ENCODE data around the gene DERL3. TPM values are rescaled to one million over a fixed set of nuclear protein-coding genes. Genes with fewer than 3 reads are reported as not detected.

Gene DERL3
- total RNA-seq, 1 experiment from 2014 or later: 12.5 TPM

DNA sequence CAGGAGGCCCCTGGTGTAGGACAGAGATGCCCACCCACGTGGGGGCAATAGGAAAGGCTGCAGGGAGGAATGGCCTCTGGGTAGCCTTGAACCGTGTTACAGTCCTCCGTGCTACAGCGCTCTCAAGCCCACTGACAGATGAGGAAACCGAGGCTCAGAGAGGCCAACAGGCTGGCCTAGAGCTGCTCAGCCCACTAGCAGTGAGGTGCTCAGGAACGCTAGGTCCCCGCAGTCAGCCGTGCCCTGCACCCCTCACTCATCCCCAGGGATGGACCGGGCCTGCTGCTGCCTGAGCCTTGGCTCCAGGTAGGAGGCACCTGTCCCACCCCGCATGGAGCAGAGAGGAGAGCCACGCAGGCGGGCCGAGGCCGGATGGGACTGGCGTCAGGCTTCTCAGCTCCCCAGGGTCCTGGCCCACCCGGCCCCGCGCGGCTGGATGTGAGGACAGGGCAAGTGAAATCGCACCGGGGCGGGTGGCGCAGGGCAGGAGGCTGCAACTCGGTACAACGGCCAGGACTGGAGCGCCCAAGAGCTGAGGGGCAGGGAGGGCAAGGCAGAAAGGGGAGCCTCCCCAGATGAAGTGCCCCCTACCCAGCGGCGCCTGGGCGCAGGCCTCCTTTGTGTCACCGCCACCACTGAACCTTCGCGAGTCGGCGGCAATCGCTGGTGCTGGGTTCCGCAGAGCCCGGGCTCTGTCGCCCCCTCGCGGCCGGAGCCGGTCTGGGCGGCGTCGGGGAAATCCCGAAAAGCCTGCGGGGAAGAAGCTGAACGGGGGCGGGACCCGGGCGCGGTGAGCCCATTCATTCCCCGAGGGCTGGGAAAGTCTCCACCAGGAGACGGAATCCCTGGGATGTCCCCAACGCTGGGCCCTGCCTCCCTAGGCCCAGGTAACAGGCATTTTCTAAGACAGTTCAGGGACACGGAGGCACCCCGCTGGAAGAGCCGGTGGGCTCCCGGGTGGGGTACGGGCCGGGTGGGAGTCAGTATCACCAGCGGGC lies 10.5 kb upstream of the DERL3 start (continued):
- TF ChIP-seq, protein P1, sequence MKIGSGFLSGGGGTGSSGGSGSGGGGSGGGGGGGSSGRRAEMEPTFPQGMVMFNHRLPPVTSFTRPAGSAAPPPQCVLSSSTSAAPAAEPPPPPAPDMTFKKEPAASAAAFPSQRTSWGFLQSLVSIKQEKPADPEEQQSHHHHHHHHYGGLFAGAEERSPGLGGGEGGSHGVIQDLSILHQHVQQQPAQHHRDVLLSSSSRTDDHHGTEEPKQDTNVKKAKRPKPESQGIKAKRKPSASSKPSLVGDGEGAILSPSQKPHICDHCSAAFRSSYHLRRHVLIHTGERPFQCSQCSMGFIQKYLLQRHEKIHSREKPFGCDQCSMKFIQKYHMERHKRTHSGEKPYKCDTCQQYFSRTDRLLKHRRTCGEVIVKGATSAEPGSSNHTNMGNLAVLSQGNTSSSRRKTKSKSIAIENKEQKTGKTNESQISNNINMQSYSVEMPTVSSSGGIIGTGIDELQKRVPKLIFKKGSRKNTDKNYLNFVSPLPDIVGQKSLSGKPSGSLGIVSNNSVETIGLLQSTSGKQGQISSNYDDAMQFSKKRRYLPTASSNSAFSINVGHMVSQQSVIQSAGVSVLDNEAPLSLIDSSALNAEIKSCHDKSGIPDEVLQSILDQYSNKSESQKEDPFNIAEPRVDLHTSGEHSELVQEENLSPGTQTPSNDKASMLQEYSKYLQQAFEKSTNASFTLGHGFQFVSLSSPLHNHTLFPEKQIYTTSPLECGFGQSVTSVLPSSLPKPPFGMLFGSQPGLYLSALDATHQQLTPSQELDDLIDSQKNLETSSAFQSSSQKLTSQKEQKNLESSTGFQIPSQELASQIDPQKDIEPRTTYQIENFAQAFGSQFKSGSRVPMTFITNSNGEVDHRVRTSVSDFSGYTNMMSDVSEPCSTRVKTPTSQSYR (CRISPR knock-in tag; IDR thresholded peaks at IDR 0.05): no peak
- TF ChIP-seq, protein P2, sequence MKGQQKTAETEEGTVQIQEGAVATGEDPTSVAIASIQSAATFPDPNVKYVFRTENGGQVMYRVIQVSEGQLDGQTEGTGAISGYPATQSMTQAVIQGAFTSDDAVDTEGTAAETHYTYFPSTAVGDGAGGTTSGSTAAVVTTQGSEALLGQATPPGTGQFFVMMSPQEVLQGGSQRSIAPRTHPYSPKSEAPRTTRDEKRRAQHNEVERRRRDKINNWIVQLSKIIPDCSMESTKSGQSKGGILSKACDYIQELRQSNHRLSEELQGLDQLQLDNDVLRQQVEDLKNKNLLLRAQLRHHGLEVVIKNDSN (CRISPR knock-in tag; IDR thresholded peaks at IDR 0.05): peak; percentile 11; the same call in 1 of the 2 replicates
- 0 out of 2 replicates have a peak, but pooled peaks have one; percentile 24 for TF ChIP-seq ZNF219 (CRISPR knock-in tag; IDR thresholded peaks at IDR 0.05; ENCODE audit: borderline replicate concordance)
- peak; percentile 71 for TF ChIP-seq SP1 (CRISPR knock-in tag; conservative IDR thresholded peaks at IDR 0.05)
- TF ChIP-seq ETV6 (CRISPR knock-in tag; IDR thresholded peaks at IDR 0.05): 0 out of 2 replicates have a peak, but pooled peaks have one; percentile 26
- TF ChIP-seq FOXJ3 (CRISPR knock-in tag; IDR thresholded peaks at IDR 0.05; ENCODE audit: borderline replicate concordance): no peak
- no peak for TF ChIP-seq ZBTB21 (CRISPR knock-in tag; IDR thresholded peaks at IDR 0.05; ENCODE audit: borderline replicate concordance)

DNA sequence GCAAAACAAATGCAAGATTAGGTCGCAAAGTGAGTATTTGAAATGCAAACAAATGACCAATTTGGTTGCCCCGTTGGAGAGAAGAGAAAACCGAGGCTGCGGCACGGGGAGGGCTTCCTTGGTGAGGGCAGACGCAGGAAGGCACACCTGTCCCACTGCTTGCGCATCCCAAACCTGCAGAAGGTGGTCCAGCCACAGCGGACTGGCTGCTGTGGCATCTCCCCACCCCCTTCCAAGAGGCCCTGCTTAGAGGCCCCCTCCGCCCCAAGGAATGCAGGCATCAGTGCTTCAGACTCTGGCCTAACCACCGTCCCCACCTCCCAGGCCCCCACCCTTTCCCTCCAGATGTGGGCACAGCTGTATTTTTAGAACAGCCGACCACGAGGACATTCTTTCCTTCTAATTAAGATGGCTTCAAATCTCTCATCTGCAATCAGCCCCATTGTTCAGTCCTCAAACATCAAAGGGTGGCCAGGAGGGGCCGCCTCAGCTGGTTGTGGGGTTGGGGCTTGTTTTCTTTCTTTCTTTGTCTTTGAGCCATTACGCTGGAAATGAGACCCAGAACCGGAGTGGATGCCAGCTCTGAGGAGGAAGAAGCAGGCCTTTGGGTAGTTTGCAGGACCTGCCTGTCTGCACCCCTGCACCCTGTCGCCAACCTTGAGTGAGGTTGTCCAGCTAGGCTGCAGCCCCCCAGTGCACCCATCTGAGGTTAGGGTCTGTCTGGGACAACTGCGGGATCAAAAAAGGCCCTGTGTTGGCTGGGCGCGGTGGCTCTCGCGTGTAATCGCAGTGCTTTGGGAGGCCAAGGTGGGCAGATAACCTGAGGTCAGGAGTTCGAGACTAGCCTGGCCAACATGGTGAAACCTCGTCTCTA lies 9.4 kb upstream of the DERL3 start:
- POLR2A ChIA-PET: interaction anchor here (0.6 to 2.9 kb wide), 3 partner anchors 10 to 77 kb away, joined by 7 to 14 read pairs (median 8); partner anchors contain the start of gene SLC2A11
- DNase-seq (ENCODE audit: low spot score): peak; percentile 52
- TF ChIP-seq SMAD4 (CRISPR knock-in tag; IDR thresholded peaks at IDR 0.05) (no peak), GTF2I (CRISPR knock-in tag; conservative IDR thresholded peaks at IDR 0.05) (no peak), FOXP1 (CRISPR knock-in tag; IDR thresholded peaks at IDR 0.05; ENCODE audit: borderline replicate concordance) (no peak)
- TF ChIP-seq, protein P3, sequence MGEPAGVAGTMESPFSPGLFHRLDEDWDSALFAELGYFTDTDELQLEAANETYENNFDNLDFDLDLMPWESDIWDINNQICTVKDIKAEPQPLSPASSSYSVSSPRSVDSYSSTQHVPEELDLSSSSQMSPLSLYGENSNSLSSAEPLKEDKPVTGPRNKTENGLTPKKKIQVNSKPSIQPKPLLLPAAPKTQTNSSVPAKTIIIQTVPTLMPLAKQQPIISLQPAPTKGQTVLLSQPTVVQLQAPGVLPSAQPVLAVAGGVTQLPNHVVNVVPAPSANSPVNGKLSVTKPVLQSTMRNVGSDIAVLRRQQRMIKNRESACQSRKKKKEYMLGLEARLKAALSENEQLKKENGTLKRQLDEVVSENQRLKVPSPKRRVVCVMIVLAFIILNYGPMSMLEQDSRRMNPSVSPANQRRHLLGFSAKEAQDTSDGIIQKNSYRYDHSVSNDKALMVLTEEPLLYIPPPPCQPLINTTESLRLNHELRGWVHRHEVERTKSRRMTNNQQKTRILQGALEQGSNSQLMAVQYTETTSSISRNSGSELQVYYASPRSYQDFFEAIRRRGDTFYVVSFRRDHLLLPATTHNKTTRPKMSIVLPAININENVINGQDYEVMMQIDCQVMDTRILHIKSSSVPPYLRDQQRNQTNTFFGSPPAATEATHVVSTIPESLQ (CRISPR knock-in tag; IDR thresholded peaks at IDR 0.05): no peak
- TF ChIP-seq, protein P4, sequence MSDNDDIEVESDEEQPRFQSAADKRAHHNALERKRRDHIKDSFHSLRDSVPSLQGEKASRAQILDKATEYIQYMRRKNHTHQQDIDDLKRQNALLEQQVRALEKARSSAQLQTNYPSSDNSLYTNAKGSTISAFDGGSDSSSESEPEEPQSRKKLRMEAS (CRISPR knock-in tag; IDR thresholded peaks at IDR 0.05): 0 out of 2 replicates have a peak, but pooled peaks have one; percentile 0
- H3K4me1 Mint-ChIP-seq: peaks cover 37% of the 10 kb centered on the region
- H3K4me3 Mint-ChIP-seq: no peak overlapping the region
- H3K27me3 Mint-ChIP-seq (ENCODE audit: low read depth): peaks cover 7% of the 10 kb centered on the region
- H3K9me3 Mint-ChIP-seq: no peaks in the 10 kb centered on the region
- CTCF ChIA-PET: interaction anchor here (0.7 to 2.8 kb wide), 12 partner anchors 10 to 306 kb away, joined by 3 to 77 read pairs (median 5); partner anchors contain the start of genes CHCHD10, MIF and SLC2A11
- no peak overlapping the region for H3K27ac Mint-ChIP-seq
- H3K36me3 Mint-ChIP-seq: no peaks in the 10 kb centered on the region
- peak; percentile 29 for ATAC-seq

DNA sequence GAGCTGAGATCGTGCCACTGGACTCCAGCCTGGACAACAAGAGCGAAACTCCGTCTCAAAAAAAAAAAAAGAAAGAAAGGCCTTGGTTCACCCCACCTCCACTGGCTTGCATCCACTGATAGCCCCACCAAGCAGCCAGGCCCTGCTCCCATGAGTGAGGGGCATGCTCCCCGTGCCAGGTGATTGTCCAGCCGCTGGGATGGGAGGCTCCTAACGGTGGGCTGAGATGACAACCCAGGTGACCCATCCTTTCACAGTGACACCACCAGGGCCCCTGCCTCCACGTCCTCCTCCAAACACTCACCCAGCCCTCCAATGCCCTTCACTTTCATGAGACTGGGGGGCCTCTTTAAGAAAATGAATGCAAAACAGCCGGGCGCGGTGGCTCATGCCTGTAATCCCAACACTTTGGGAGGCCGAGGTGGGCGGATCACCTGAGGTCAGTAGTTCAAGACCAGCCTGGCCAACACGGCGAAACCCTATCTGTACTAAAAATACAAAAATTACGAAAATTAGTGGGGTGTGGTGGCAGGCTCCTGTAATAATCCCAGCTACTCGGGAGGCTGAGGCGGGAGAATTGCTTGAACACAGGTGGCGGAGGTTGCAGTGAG lies 8.6 kb upstream of the DERL3 start:
- Mint-ChIP-seq H3K4me3 (no peak overlapping the region), H3K27me3 (ENCODE audit: low read depth) (peaks cover 7% of the 10 kb centered on the region)
- TF ChIP-seq ZNF416 (CRISPR knock-in tag; IDR thresholded peaks at IDR 0.05) (no peak), TEAD4 (CRISPR knock-in tag; IDR thresholded peaks at IDR 0.05) (no peak), RELA (CRISPR knock-in tag; IDR thresholded peaks at IDR 0.05; ENCODE audit: borderline replicate concordance) (no peak), FOXJ3 (CRISPR knock-in tag; IDR thresholded peaks at IDR 0.05; ENCODE audit: borderline replicate concordance) (no peak)
- TF ChIP-seq, protein P5, sequence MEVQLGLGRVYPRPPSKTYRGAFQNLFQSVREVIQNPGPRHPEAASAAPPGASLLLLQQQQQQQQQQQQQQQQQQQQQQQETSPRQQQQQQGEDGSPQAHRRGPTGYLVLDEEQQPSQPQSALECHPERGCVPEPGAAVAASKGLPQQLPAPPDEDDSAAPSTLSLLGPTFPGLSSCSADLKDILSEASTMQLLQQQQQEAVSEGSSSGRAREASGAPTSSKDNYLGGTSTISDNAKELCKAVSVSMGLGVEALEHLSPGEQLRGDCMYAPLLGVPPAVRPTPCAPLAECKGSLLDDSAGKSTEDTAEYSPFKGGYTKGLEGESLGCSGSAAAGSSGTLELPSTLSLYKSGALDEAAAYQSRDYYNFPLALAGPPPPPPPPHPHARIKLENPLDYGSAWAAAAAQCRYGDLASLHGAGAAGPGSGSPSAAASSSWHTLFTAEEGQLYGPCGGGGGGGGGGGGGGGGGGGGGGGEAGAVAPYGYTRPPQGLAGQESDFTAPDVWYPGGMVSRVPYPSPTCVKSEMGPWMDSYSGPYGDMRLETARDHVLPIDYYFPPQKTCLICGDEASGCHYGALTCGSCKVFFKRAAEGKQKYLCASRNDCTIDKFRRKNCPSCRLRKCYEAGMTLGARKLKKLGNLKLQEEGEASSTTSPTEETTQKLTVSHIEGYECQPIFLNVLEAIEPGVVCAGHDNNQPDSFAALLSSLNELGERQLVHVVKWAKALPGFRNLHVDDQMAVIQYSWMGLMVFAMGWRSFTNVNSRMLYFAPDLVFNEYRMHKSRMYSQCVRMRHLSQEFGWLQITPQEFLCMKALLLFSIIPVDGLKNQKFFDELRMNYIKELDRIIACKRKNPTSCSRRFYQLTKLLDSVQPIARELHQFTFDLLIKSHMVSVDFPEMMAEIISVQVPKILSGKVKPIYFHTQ (CRISPR knock-in tag; IDR thresholded peaks at IDR 0.05): no peak
- TF ChIP-seq, protein P6, sequence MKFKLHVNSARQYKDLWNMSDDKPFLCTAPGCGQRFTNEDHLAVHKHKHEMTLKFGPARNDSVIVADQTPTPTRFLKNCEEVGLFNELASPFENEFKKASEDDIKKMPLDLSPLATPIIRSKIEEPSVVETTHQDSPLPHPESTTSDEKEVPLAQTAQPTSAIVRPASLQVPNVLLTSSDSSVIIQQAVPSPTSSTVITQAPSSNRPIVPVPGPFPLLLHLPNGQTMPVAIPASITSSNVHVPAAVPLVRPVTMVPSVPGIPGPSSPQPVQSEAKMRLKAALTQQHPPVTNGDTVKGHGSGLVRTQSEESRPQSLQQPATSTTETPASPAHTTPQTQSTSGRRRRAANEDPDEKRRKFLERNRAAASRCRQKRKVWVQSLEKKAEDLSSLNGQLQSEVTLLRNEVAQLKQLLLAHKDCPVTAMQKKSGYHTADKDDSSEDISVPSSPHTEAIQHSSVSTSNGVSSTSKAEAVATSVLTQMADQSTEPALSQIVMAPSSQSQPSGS (CRISPR knock-in tag; IDR thresholded peaks at IDR 0.05; ENCODE audit: borderline replicate concordance, low read depth): no peak

More for the DNA sequence above, 8.6 kb upstream of the DERL3 start:
- CTCF ChIA-PET: interaction anchor here (0.7 to 3.5 kb wide), 12 partner anchors 10 to 307 kb away, joined by 3 to 49 read pairs (median 6); partner anchors contain the start of genes MIF, MMP11 and SLC2A11
- Mint-ChIP-seq H3K4me1 (peaks cover 37% of the 10 kb centered on the region), H3K27ac (no peak overlapping the region), H3K36me3 (no peaks in the 10 kb centered on the region), H3K9me3 (no peaks in the 10 kb centered on the region)
- POLR2A ChIA-PET: interaction anchor here (2.9 kb wide), 1 partner anchor 11 kb away, joined by 14 read pairs; the partner anchor contains the start of gene SLC2A11
- DNase-seq (ENCODE audit: low spot score): no peak
- no peak for ATAC-seq

Data from WTC11 (cell line).